GM21528 (cell line): ENCODE results near the gene CD27.

Source experiments
- ATAC-seq: cut with Tn5 transposase; IDR thresholded peaks from one replicate; pipeline ENCODE4 v1.9.1; 2021; ENCODE audit warnings: mild to moderate bottlenecking, moderate library complexity; ENCODE audit not compliant: unreplicated experiment, low FRiP score

The CD27 gene

GRCh38 chr12:6434205-6435140 lies 10.3 kb upstream of the CD27 start:
- ATAC-seq: no peak

GRCh38 chr12:6435961-6436715 lies 8.6 kb upstream of the CD27 start:
- ATAC-seq: no peak

- no peak for ATAC-seq
These were observed 7.2 kb upstream of the CD27 start for GRCh38 chr12:6437586-6437985.

- ATAC-seq: no peak
These were observed 6.4 kb upstream of the CD27 start for GRCh38 chr12:6438345-6438744.

- no peak for ATAC-seq
These were observed 4.4 kb upstream of the CD27 start for GRCh38 chr12:6440391-6440790.

- no peak for ATAC-seq
These were observed 1.9 kb upstream of the CD27 start for GRCh38 chr12:6442836-6443235.

- ATAC-seq: no peak
These were observed 1.3 kb upstream of the CD27 start for GRCh38 chr12:6443361-6443983.

GRCh38 chr12:6444031-6444430 lies 724 bp upstream of the CD27 start:
- ATAC-seq: no peak

GRCh38 chr12:6450091-6450868 lies 5.5 kb downstream of the CD27 start:
- no peak for ATAC-seq

GRCh38 chr12:6450869-6451347 lies 6.2 kb downstream of the CD27 start:
- ATAC-seq: no peak

GRCh38 chr12:6451348-6452244 lies 6.8 kb downstream of the CD27 start, which contains the start of gene TAPBPL:
Gene TAPBPL (plus strand): TSS chr12:6452042. CDS start chr12:6452249, 207 bp downstream.
- peak; percentile 72 for ATAC-seq

- ATAC-seq: peak; percentile 7
These were observed 7.6 kb downstream of the CD27 start for GRCh38 chr12:6452245-6452943.

- no peak for ATAC-seq
These were observed 8.3 kb downstream of the CD27 start for GRCh38 chr12:6452944-6453630.

- no peak for ATAC-seq
These were observed 12.6 kb downstream of the CD27 start for GRCh38 chr12:6457220-6457945.

- ATAC-seq: no peak
These were observed 13.7 kb downstream of the CD27 start for GRCh38 chr12:6458281-6459003.

- ATAC-seq: no peak
These were observed 14.2 kb downstream of the CD27 start for GRCh38 chr12:6459004-6459337.
